Measurements from ENCODE around the gene TBC1D22A. TPM values are rescaled to one million over a fixed set of nuclear protein-coding genes. Genes with fewer than 3 reads are reported as not detected.

TBC1D22A gene
- total and polyA plus RNA-seq, 2 experiments from 2014 or later, result 9.6 to 13.3 TPM

GRCh38 chr22:47149976-47150375, 387.5 kb downstream of the TBC1D22A start:
- Mint-ChIP-seq H3K36me3 (ENCODE audit: low read depth) (no peaks in the 10 kb centered on the region), H3K4me1 (no peaks in the 10 kb centered on the region; the same call in 1 of the 3 replicates), H3K27me3 (ENCODE audit: insufficient read depth, low read depth, poor library complexity) (peaks cover 11% of the 10 kb centered on the region), H3K9me3 (peaks cover 3% of the 10 kb centered on the region; the same call in 1 of the 3 replicates), H3K27ac (no peak overlapping the region), H3K4me3 (no peak overlapping the region)
- Histone ChIP-seq H3K4me2 (no peak overlapping the region), H3K27ac (ENCODE audit: low read depth) (no peak overlapping the region), H3K36me3 (ENCODE audit: insufficient read depth) (no peaks in the 10 kb centered on the region), H2AFZ (no peak overlapping the region), H3K4me1 (ENCODE audit: insufficient read depth) (no peaks in the 10 kb centered on the region), H3K79me2 (replicated peaks; ENCODE audit: insufficient read depth) (no peaks in the 10 kb centered on the region), H3K9me2 (ENCODE audit: insufficient read depth) (no peaks in the 10 kb centered on the region), H3K27me3 (ENCODE audit: insufficient read depth) (no peaks in the 10 kb centered on the region), H3F3A (replicated peaks; ENCODE audit: low read depth) (no peaks in the 10 kb centered on the region), H3K4me3 (no peak overlapping the region), H4K20me1 (replicated peaks; ENCODE audit: insufficient read depth) (no peaks in the 10 kb centered on the region; the same call in 1 of the 2 replicates)
- no peak for TF ChIP-seq ZNF114 (CRISPR knock-in tag; IDR thresholded peaks at IDR 0.05)
- no peak for TF ChIP-seq ZNF462 (CRISPR knock-in tag; IDR thresholded peaks at IDR 0.05)
- no peak for TF ChIP-seq REST (IDR thresholded peaks at IDR 0.05; ENCODE audit: unreplicated experiment)
- no peak for TF ChIP-seq EZH2phosphoT487 (IDR thresholded peaks at IDR 0.05; ENCODE audit: unreplicated experiment)
- TF ChIP-seq POLR2AphosphoS5 (IDR thresholded peaks at IDR 0.05; ENCODE audit: low read depth), result no peak
- no peak for TF ChIP-seq CTCF (conservative IDR thresholded peaks at IDR 0.05; ENCODE audit: low read depth in 2 of 2)
- no peak for TF ChIP-seq STAT1 (IDR thresholded peaks at IDR 0.05; ENCODE audit: unreplicated experiment)
- no peak for TF ChIP-seq CREB1 (CRISPR knock-in tag; IDR thresholded peaks at IDR 0.05; ENCODE audit: low read depth)
- TF ChIP-seq ZNF331 (CRISPR knock-in tag; IDR thresholded peaks at IDR 0.05; ENCODE audit: low read depth), result no peak
- no peak for TF ChIP-seq NANOG (IDR thresholded peaks at IDR 0.05; ENCODE audit: borderline replicate concordance)
- no peak for TF ChIP-seq JUNB (IDR thresholded peaks at IDR 0.05; ENCODE audit: unreplicated experiment)
- no peak for TF ChIP-seq ETS1 (IDR thresholded peaks at IDR 0.05)
- no peak for TF ChIP-seq EZH2 (IDR thresholded peaks at IDR 0.05; ENCODE audit: low read depth, unreplicated experiment)
- no peak for DNase-seq (ENCODE audit: low spot score)
- no peak for ATAC-seq
